Keratinocyte (primary cell): ENCODE data around the gene TIMP2. TPM values are rescaled to one million over a fixed set of nuclear protein-coding genes. Genes with fewer than 3 reads are reported as not detected.

ENCODE experiments used
- DNase-seq: peaks from one replicate; pipeline ENCODE4 v3.0.0-alpha.2; 2011; ENCODE audit warnings: low read depth, missing footprints, low spot score
- FAIRE-seq: peaks from 2 replicates; lab custom pipeline; 2011; peaks lifted over from hg19 to GRCh38; lab: Jason Lieb, UNC
- H2AFZ ChIP-seq: 2 replicates; pipeline ENCODE4 v1.6.0; 2012; ENCODE audit warnings: low read length, control low read depth, inconsistent platforms; ENCODE audit not compliant: control insufficient read depth
- H3K27ac ChIP-seq: 2 replicates; pipeline ENCODE4 v1.5.1; 2011; ENCODE audit warnings: low read length; ENCODE audit not compliant: control insufficient read depth, insufficient read depth
- H3K27me3 ChIP-seq: 3 replicates; pipeline ENCODE4 v1.6.0; 2011; ENCODE audit warnings: low read length; ENCODE audit not compliant: control insufficient read depth, insufficient read depth; ENCODE audit errors: extremely low read depth
- H3K36me3 ChIP-seq, 2 experiments: 2 replicates in 1 of 2; 3 replicates in 1 of 2; pipeline ENCODE4 v1.5.1; 2011; ENCODE audit warnings: low read length in 2 of 2, mild to moderate bottlenecking in 1 of 2; ENCODE audit not compliant: control insufficient read depth in 2 of 2, insufficient read depth in 2 of 2; ENCODE audit errors: extremely low read depth in 1 of 2
- H3K4me1 ChIP-seq: 3 replicates; pipeline ENCODE4 v1.5.1; 2011; ENCODE audit warnings: low read length; ENCODE audit not compliant: control insufficient read depth, insufficient read depth; ENCODE audit errors: extremely low read depth
- H3K4me2 ChIP-seq: 3 replicates; pipeline ENCODE4 v1.6.0; 2011; ENCODE audit warnings: low read depth, low read length; ENCODE audit not compliant: control insufficient read depth, insufficient read depth; ENCODE audit errors: extremely low read depth
- H3K4me3 ChIP-seq, 3 experiments: fragments of 200-600 bp in 1 of 3; sonication (generic) in 1 of 3; 2 replicates in 2 of 3; 3 replicates in 1 of 3; pipeline ENCODE4 v1.5.1; 2011 to 2016; ENCODE audit warnings: low read length in 3 of 3, mild to moderate bottlenecking in 3 of 3, control low read depth in 2 of 3, inconsistent platforms in 1 of 3, low read depth in 1 of 3, mixed read lengths in 1 of 3, mixed run types in 1 of 3, moderate library complexity in 1 of 3; ENCODE audit not compliant: control insufficient read depth in 2 of 3, insufficient read depth in 2 of 3; ENCODE audit errors: extremely low read depth in 1 of 3
- H3K79me2 ChIP-seq: 2 replicates; pipeline ENCODE4 v1.6.0; 2012; ENCODE audit warnings: low read length; ENCODE audit not compliant: control insufficient read depth, insufficient read depth
- H3K9ac ChIP-seq: 3 replicates; pipeline ENCODE4 v1.6.0; 2011; ENCODE audit warnings: low read length; ENCODE audit not compliant: control insufficient read depth, insufficient read depth; ENCODE audit errors: extremely low read depth
- H3K9me1 ChIP-seq: 3 replicates; pipeline ENCODE4 v1.6.0; 2011; ENCODE audit warnings: low read length; ENCODE audit not compliant: control insufficient read depth, insufficient read depth; ENCODE audit errors: extremely low read depth
- H3K9me3 ChIP-seq: 2 replicates; pipeline ENCODE4 v1.5.1; 2012; ENCODE audit warnings: low read depth, low read length; ENCODE audit not compliant: control insufficient read depth
- H4K20me1 ChIP-seq: 3 replicates; pipeline ENCODE4 v1.6.0; 2011; ENCODE audit warnings: low read length; ENCODE audit not compliant: control insufficient read depth, insufficient read depth; ENCODE audit errors: extremely low read depth
- EZH2 ChIP-seq: IDR thresholded peaks from one replicate; pipeline ENCODE4 v1.6.1; 2012; ENCODE audit warnings: inconsistent platforms, mild to moderate bottlenecking, low read length, moderate library complexity
- dilution Hi-C: fragments of 300-500 bp; cut with MboI; formaldehyde crosslinking; loops from one replicate; pipeline ENCODE4 v1.7.0; 2020; ENCODE audit warnings: low sequenced_read_pairs; ENCODE audit not compliant: extremely low pct_ligation_motif_present
- polyA plus RNA-seq, 5 experiments: library from polyadenylated mRNA; depleted of rRNA in 3 of 5; stranded (reverse) in 3 of 5; stranded (forward) in 1 of 5; unstranded in 1 of 5; fragments of >200 nt; gene quantifications; 1 replicate in 1 of 5; 2 replicates in 3 of 5; 3 replicates in 1 of 5; pipeline versions ENCODE4 v1.2.1 to v1.2.3, GENCODE V29; 2011 to 2012; ENCODE audit warnings: missing spikeins in 2 of 5, low read depth in 1 of 5, low replicate concordance in 1 of 5
- TF ChIP-seq, protein P1 (sequence below), 3 experiments: IDR thresholded peaks in 1 of 3; conservative IDR thresholded peaks in 1 of 3; optimal IDR thresholded peaks in 1 of 3; 2 replicates in 2 of 3; 3 replicates in 1 of 3; pipeline versions ENCODE3 to v1.5.1; 2011; ENCODE audit warnings: low read length in 3 of 3, mild to moderate bottlenecking in 3 of 3, moderate library complexity in 2 of 3, control low read depth in 1 of 3, inconsistent platforms in 1 of 3; ENCODE audit not compliant: insufficient read depth in 2 of 3; ENCODE audit errors: extremely low read depth in 1 of 3

Gene TIMP2
- polyA plus RNA-seq, 1 donor (not counting 4 experiments of a cell fraction or from before 2014, with no cell fraction given) = 1.2 TPM

DNA sequence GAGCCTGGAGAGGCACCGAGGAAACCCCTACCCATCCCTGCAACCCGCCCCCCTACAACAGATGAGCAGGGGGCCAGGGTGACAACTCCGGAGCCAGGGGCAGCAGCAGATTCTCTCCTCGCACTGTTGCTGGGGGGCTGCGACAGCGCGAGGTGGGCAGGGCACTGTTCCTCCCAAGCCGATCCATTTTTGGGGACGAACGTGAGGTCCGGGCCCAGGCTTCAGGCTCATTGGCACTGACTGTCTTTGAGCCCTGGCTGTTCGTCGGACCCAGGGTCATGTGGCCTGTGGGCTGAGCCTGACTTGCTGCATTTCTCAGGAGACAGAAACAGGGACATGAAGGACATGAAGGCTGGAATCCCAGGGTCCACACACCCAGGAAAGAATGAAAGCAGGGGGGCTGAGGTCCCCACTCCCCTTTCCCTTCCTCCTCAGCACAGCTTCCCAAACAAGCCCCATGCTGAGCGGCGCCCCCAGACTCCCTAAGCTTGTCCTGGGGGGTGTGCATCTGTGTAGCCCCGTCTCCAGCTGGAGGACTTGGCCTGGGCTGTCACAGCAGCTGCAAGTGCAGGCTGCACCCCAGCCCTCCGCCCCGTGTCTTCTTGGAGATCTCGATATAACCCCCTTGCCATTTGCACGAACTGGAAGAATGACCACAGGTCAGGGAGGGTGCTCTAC lies 40.9 kb downstream of the TIMP2 start:
- no peaks in the 10 kb centered on the region for H3K9me1 ChIP-seq
- H3K4me1 ChIP-seq = peaks cover 9% of the 10 kb centered on the region
- no peaks in the 10 kb centered on the region for H3K9me3 ChIP-seq
- H3K36me3 ChIP-seq = no peaks in the 10 kb centered on the region
- H4K20me1 ChIP-seq = no peaks in the 10 kb centered on the region
- DNase-seq (no peak), FAIRE-seq (no peak)
- H3K79me2 ChIP-seq = no peaks in the 10 kb centered on the region
- H2AFZ ChIP-seq = no peak overlapping the region
- H3K27me3 ChIP-seq = peaks cover 11% of the 10 kb centered on the region
- peak overlapping the region; percentile 32 for H3K4me2 ChIP-seq
- H3K4me3 ChIP-seq = no peak overlapping the region
- H3K9ac ChIP-seq = no peak overlapping the region
- dilution Hi-C loops = no loop called here
- TF ChIP-seq, protein P1, sequence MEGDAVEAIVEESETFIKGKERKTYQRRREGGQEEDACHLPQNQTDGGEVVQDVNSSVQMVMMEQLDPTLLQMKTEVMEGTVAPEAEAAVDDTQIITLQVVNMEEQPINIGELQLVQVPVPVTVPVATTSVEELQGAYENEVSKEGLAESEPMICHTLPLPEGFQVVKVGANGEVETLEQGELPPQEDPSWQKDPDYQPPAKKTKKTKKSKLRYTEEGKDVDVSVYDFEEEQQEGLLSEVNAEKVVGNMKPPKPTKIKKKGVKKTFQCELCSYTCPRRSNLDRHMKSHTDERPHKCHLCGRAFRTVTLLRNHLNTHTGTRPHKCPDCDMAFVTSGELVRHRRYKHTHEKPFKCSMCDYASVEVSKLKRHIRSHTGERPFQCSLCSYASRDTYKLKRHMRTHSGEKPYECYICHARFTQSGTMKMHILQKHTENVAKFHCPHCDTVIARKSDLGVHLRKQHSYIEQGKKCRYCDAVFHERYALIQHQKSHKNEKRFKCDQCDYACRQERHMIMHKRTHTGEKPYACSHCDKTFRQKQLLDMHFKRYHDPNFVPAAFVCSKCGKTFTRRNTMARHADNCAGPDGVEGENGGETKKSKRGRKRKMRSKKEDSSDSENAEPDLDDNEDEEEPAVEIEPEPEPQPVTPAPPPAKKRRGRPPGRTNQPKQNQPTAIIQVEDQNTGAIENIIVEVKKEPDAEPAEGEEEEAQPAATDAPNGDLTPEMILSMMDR (optimal IDR thresholded peaks at IDR 0.05 in 1 of 3, IDR thresholded peaks at IDR 0.05 in 1 of 3, conservative IDR thresholded peaks at IDR 0.05 in 1 of 3; ENCODE audit: extremely low read depth in 1 of 3, insufficient read depth in 2 of 3, low read length in 3 of 3) = no peak
- TF ChIP-seq EZH2 = no peak
- no peak overlapping the region for H3K27ac ChIP-seq

DNA sequence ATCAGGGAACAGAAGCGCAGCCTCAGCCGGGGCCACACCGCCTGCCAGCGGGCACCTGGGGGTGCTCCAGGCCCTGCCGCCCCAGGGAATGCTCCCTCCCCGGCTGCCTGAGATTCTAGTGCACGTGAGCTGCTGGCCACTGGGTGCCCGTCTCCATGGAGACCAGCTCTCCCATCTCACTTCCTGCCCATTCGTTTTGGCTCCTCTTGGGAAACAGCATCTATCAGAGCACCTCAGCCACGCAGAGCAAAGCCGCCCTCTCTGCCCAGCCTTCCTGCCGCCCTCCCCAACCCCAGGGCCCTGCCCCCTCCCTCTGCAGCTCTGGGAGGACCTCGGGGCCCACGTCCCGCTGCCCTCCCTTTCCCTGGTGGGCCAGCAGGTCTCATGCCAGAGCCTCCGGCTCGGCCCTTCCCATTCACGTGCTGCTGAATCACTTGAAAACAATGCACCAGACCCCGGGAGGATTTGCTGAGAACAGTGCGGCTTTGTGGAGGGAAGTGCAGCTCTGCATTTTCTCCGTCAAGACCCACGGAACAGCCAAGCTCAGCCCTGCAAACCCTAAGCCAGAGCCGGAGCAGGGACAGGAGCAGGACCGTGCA lies 41.6 kb downstream of the TIMP2 start:
- Histone ChIP-seq H2AFZ (no peak overlapping the region), H3K4me1 (peaks cover 9% of the 10 kb centered on the region), H3K36me3 (no peaks in the 10 kb centered on the region), H3K4me3 (no peak overlapping the region), H3K9me3 (no peaks in the 10 kb centered on the region), H4K20me1 (no peaks in the 10 kb centered on the region), H3K79me2 (no peaks in the 10 kb centered on the region), H3K9me1 (no peaks in the 10 kb centered on the region), H3K27ac (peak overlapping the region; percentile 20), H3K9ac (peak overlapping the region; percentile 22), H3K4me2 (peak overlapping the region; percentile 32), H3K27me3 (peaks cover 5% of the 10 kb centered on the region)
- TF ChIP-seq, protein P1 (optimal IDR thresholded peaks at IDR 0.05 in 1 of 3, IDR thresholded peaks at IDR 0.05 in 1 of 3, conservative IDR thresholded peaks at IDR 0.05 in 1 of 3; ENCODE audit: extremely low read depth in 1 of 3, insufficient read depth in 2 of 3, low read length in 3 of 3) = no peak
- TF ChIP-seq EZH2 = no peak
- DNase-seq = no peak
- dilution Hi-C loops = no loop called here
- no peak for FAIRE-seq
